IMR-90 (cell line): Measurements from ENCODE around the gene KCNJ10. TPM values are rescaled to one million over a fixed set of nuclear protein-coding genes. Genes with fewer than 3 reads are reported as not detected.
"Not testable (repeated sequence)": the region's sequence is repeated elsewhere in the genome, so short reads cannot be mapped to it uniquely, and the experiment has no call there.

Experiments
- ATAC-seq: fragments of 200-7000 bp; cut with Tn5 transposase; 2 replicates; pipeline ENCODE4 v1.9.1; 2020; ENCODE audit warnings: low read depth, mild to moderate bottlenecking, moderate library complexity
- BruUV-seq: library from RNA; stranded (reverse); fragments of 400-500 nt; replicated peaks from 2 replicates; lab custom pipeline; 2021; lab: Mats Ljungman, UMichigan
- CTCF ChIA-PET: fragments of 300-600 bp; formaldehyde crosslinking; extraction: SDS; loops from one replicate; lab custom pipeline; 2021; ENCODE audit warnings: antibody characterized with exemption; lab: Yijun Ruan, JAX
- POLR2A ChIA-PET: fragments of 300-600 bp; sonication (Branson Sonifier 250); formaldehyde crosslinking; loops from one replicate; lab custom pipeline; 2022; ENCODE audit warnings: antibody characterized with exemption; ENCODE audit not compliant: unreplicated experiment; lab: Charles Lee
- DNase-seq: peaks from one replicate; pipeline ENCODE4 v3.0.0; 2013
- H2AFZ ChIP-seq: replicated peaks from 2 replicates; pipeline ENCODE3; 2013; ENCODE audit warnings: low read length, mild to moderate bottlenecking; ENCODE audit not compliant: poor library complexity
- H2AK5ac ChIP-seq: 2 replicates; pipeline ENCODE4 v1.6.1; 2013; ENCODE audit warnings: low read depth, low read length, inconsistent platforms
- H2AK9ac ChIP-seq: replicated peaks from 2 replicates; pipeline ENCODE3; 2013; ENCODE audit warnings: mild to moderate bottlenecking, low read depth, low read length, moderate library complexity; ENCODE audit not compliant: poor library complexity
- H2BK120ac ChIP-seq: 2 replicates; pipeline ENCODE4 v1.6.1; 2013; ENCODE audit warnings: low read depth, low read length, inconsistent platforms
- H2BK15ac ChIP-seq: 3 replicates; pipeline ENCODE4 v1.6.1; 2013; ENCODE audit warnings: low read depth, low read length, inconsistent platforms
- H2BK20ac ChIP-seq: 2 replicates; pipeline ENCODE4 v1.6.1; 2013; ENCODE audit warnings: low read depth, mild to moderate bottlenecking, inconsistent platforms, low read length, moderate library complexity
- H2BK5ac ChIP-seq: 2 replicates; pipeline ENCODE4 v1.6.1; 2013; ENCODE audit warnings: mild to moderate bottlenecking, low read depth, low read length, inconsistent platforms; ENCODE audit not compliant: poor library complexity, severe bottlenecking
- H3K14ac ChIP-seq: replicated peaks from 2 replicates; pipeline ENCODE4 v1.6.1; 2013; ENCODE audit warnings: low read depth, low read length, inconsistent platforms
- H3K18ac ChIP-seq: 2 replicates; pipeline ENCODE4 v1.6.1; 2013; ENCODE audit warnings: low read depth, low read length, control low read depth
- H3K23ac ChIP-seq: 2 replicates; pipeline ENCODE4 v1.6.1; 2013; ENCODE audit warnings: low read depth, low read length, inconsistent platforms
- H3K27ac ChIP-seq: 2 replicates; pipeline ENCODE4 v1.5.1; 2013; ENCODE audit warnings: mild to moderate bottlenecking, control low read depth, low read length; ENCODE audit not compliant: insufficient read depth
- H3K27me3 ChIP-seq: 2 replicates; pipeline ENCODE4 v1.6.1; 2013; ENCODE audit warnings: low read length; ENCODE audit not compliant: control insufficient read depth, insufficient read depth
- H3K36me3 ChIP-seq: 2 replicates; pipeline ENCODE4 v1.6.1; 2013; ENCODE audit warnings: low read length, mixed read lengths; ENCODE audit not compliant: control insufficient read depth, insufficient read depth
- H3K4ac ChIP-seq: 2 replicates; pipeline ENCODE4 v1.6.1; 2013; ENCODE audit warnings: low read depth, low read length, inconsistent platforms
- H3K4me1 ChIP-seq: 2 replicates; pipeline ENCODE4 v1.6.1; 2013; ENCODE audit warnings: low read length, mixed read lengths; ENCODE audit not compliant: control insufficient read depth, insufficient read depth
- H3K4me2 ChIP-seq: 2 replicates; pipeline ENCODE4 v1.6.1; 2013; ENCODE audit warnings: low read depth, mild to moderate bottlenecking, control low read depth, low read length, moderate library complexity
- H3K4me3 ChIP-seq: 2 replicates; pipeline ENCODE4 v1.5.1; 2013; ENCODE audit warnings: low read depth, mild to moderate bottlenecking, control low read depth, low read length, moderate library complexity; ENCODE audit not compliant: insufficient read depth
- H3K56ac ChIP-seq: 2 replicates; pipeline ENCODE4 v1.6.1; 2013; ENCODE audit warnings: low read length, inconsistent platforms; ENCODE audit not compliant: insufficient read depth; ENCODE audit errors: extremely low read depth
- H3K79me1 ChIP-seq, 2 experiments: 2 replicates each; pipeline ENCODE4 v1.6.1; 2013; ENCODE audit warnings: low read length in 2 of 2, inconsistent platforms in 1 of 2, low read depth in 1 of 2
- H3K9ac ChIP-seq: 2 replicates; pipeline ENCODE4 v1.6.1; 2013; ENCODE audit warnings: low read depth, low read length, control low read depth
- H3K9me1 ChIP-seq: 2 replicates; pipeline ENCODE4 v1.6.1; 2013; ENCODE audit warnings: low read length, inconsistent platforms; ENCODE audit not compliant: insufficient read depth
- H3K9me3 ChIP-seq: 2 replicates; pipeline ENCODE4 v1.6.1; 2013; ENCODE audit warnings: low read length; ENCODE audit not compliant: control insufficient read depth, insufficient read depth
- H4K20me1 ChIP-seq: 2 replicates; pipeline ENCODE4 v1.6.1; 2013; ENCODE audit warnings: low read length, inconsistent platforms; ENCODE audit not compliant: insufficient read depth
- H4K5ac ChIP-seq: 2 replicates; pipeline ENCODE4 v1.6.1; 2013; ENCODE audit warnings: mild to moderate bottlenecking, low read depth, low read length, control low read depth
- H4K8ac ChIP-seq, 2 experiments: 2 replicates each; pipeline ENCODE4 v1.6.1; 2013; ENCODE audit warnings: low read depth in 2 of 2, low read length in 2 of 2, control low read depth in 1 of 2, inconsistent platforms in 1 of 2
- H4K91ac ChIP-seq: 2 replicates; pipeline ENCODE4 v1.6.1; 2013; ENCODE audit warnings: low read depth, low read length, inconsistent platforms; ENCODE audit not compliant: insufficient read depth
- WGBS, 2 experiments: methylation state at CpG; one replicate each; pipeline versions ENCODE4 v1.1.5 to v1.1.7; 2013; ENCODE audit warnings: missing lambda C conversion rate in 2 of 2; ENCODE audit not compliant: insufficient read length in 1 of 2; ENCODE audit errors: extremely low coverage in 2 of 2; 5-methylcytosine and 5-hydroxymethylcytosine counted together
- dilution Hi-C: fragments of 300-500 bp; cut with HindIII; formaldehyde crosslinking; loops from one replicate; pipeline ENCODE4 v1.14.3; 2018; ENCODE audit warnings: low sequenced_read_pairs; ENCODE audit not compliant: unreplicated experiment
- in situ Hi-C: fragments of 300-500 bp; cut with MboI; formaldehyde crosslinking; loops from 3 replicates; pipeline ENCODE4 v1.14.3; 2019; ENCODE audit warnings: low sequenced_read_pairs, inconsistent platforms, mixed read lengths
- intact Hi-C: fragments of 100-400 bp; cut with micrococcal nuclease; formaldehyde crosslinking; loops from 2 replicates; pipeline ENCODE4 v1.10.0; 2022
- polyA plus RNA-seq, 3 experiments: library from polyadenylated mRNA; depleted of rRNA; stranded (reverse); fragments of >200 nt; gene quantifications; 2 replicates each; pipeline ENCODE4 v1.2.3, GENCODE V29; 2012; ENCODE audit warnings: low replicate concordance in 1 of 3
- total RNA-seq: library from RNA; depleted of rRNA; stranded (reverse); fragments of >200 nt; gene quantifications from 2 replicates; pipeline ENCODE4 v1.2.3, GENCODE V29; 2012

Gene KCNJ10
- total and polyA plus RNA-seq, 2 of the 4 experiments (the other 2 are of a cell fraction): not detected

DNA sequence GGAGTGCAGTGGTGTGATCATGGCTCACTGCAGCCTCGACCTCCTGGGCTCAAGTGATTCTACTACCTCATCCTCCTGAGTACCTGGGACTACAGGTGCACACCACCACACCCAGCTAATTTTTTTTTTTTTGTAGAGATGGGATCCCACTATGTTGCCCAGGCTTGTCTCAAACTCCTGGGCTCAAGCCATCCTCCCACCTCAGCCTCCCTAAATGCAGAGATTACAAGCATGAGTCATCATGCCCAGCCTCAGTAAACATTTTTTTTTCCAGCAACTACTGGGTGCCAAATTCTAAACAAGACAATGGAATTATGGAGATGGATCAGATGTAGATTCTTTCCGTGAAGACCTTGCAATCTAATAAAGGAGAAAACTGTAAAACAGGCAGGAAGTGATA lies 19.8 kb downstream of the KCNJ10 start:
- H3K23ac ChIP-seq, H2BK15ac ChIP-seq, H2AK5ac ChIP-seq, H3K9me3 ChIP-seq, H2AK9ac ChIP-seq, H3K9ac ChIP-seq, H3K4me2 ChIP-seq, H3K4ac ChIP-seq, H2AFZ ChIP-seq, POLR2A ChIA-PET, intact Hi-C loops, in situ Hi-C loops, H3K18ac ChIP-seq, dilution Hi-C loops, H3K4me1 ChIP-seq, H4K8ac ChIP-seq, H3K27ac ChIP-seq, H3K9me1 ChIP-seq, H3K4me3 ChIP-seq, H4K20me1 ChIP-seq, H3K79me1 ChIP-seq, BruUV-seq, H2BK20ac ChIP-seq, DNase-seq, CTCF ChIA-PET, ATAC-seq, H2BK5ac ChIP-seq, H3K14ac ChIP-seq, H3K36me3 ChIP-seq, H4K5ac ChIP-seq, H3K56ac ChIP-seq, H4K91ac ChIP-seq, H2BK120ac ChIP-seq: not testable (repeated sequence)
- H3K27me3 ChIP-seq: peaks cover 59% of the 10 kb centered on the region
- no CpG with 5 or more reads among the region's 2 CpGs for WGBS, 2 experiments
